Measurements from ENCODE around the gene RNF150.

Gene RNF150

GRCh38 chr4:140888054-140888453 is 245.2 kb downstream of the RNF150 start:
- no peak overlapping the region for H3K9ac ChIP-seq (ENCODE audit: low read length)
- H3K9me3 ChIP-seq (ENCODE audit: control insufficient read depth, low read depth, low read length): no peaks in the 10 kb centered on the region
- H3K4me1 ChIP-seq (ENCODE audit: control insufficient read depth, low read depth, low read length): no peaks in the 10 kb centered on the region
- no peaks in the 10 kb centered on the region for H3K36me3 ChIP-seq (ENCODE audit: control insufficient read depth, low read depth, low read length)
- H3K4me3 ChIP-seq (ENCODE audit: low read length): no peak overlapping the region
- H3K27ac ChIP-seq (ENCODE audit: low read length): no peak overlapping the region
- H3K27me3 ChIP-seq (ENCODE audit: control insufficient read depth, insufficient read depth, low read length): no peaks in the 10 kb centered on the region

DNA sequence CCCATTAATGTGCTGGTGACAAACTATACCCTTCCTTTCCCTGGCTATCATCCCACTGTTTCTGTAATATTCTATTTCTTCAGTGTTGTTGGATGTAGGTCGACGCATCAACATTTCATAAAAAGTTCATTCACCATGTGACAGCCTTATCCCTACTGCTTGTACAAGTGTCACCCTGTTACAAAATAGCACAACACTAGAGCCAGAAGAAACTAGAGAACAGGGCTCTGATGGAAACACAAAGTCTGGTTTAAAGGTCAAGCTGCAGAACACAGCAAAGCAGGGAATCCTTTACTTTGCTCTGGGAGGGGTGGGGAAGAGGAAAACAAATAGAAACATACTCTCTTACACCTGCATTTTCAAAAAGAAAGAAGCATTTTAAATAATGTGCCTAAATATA is 245.8 kb downstream of the RNF150 start:
- Histone ChIP-seq H3K27ac (ENCODE audit: low read length) (no peak overlapping the region), H3K4me1 (ENCODE audit: control insufficient read depth, low read depth, low read length) (no peaks in the 10 kb centered on the region), H3K9ac (ENCODE audit: low read length) (no peak overlapping the region), H3K9me3 (ENCODE audit: control insufficient read depth, low read depth, low read length) (no peaks in the 10 kb centered on the region), H3K36me3 (ENCODE audit: control insufficient read depth, low read depth, low read length) (no peaks in the 10 kb centered on the region), H3K27me3 (ENCODE audit: control insufficient read depth, insufficient read depth, low read length) (no peaks in the 10 kb centered on the region), H3K4me3 (ENCODE audit: low read length) (no peak overlapping the region)

DNA sequence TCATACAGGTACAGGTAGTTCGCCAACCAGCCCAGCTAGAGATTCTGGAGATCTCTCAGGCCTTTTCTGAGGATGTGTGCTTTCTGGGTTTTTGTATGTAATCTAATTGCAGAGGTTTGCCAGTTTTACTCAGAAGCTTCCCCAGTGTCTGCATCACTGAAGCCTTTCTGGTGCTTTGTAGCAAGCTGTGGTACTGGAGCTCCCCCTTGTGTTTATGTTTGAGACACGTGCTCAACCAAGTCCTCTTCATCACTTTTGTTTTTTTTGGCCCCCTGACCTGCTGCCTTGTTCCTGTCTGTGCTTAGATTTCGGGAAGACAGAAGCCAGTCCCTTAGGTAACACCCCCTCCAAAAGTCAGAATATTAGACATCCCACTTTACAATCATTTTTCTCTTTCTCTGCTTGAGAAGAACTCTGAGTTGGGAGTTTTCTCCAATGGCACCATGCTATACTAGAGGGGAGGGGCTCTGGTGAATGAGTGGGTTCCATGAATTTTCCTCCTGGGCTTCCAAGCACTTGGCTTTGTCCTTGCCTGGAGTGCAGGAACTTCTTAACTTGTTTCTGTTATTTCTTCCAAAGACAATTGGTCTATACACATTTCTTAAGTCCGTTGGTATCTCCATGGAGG is 248.7 kb downstream of the RNF150 start:
- H3K4me1 ChIP-seq (ENCODE audit: control insufficient read depth, low read depth, low read length): no peaks in the 10 kb centered on the region
- no peak overlapping the region for H3K9ac ChIP-seq (ENCODE audit: low read length)
- no peak overlapping the region for H3K27ac ChIP-seq (ENCODE audit: low read length)
- no peak overlapping the region for H3K4me3 ChIP-seq (ENCODE audit: low read length)
- H3K9me3 ChIP-seq (ENCODE audit: control insufficient read depth, low read depth, low read length): peaks cover 8% of the 10 kb centered on the region
- H3K36me3 ChIP-seq (ENCODE audit: control insufficient read depth, low read depth, low read length): no peaks in the 10 kb centered on the region
- no peaks in the 10 kb centered on the region for H3K27me3 ChIP-seq (ENCODE audit: control insufficient read depth, insufficient read depth, low read length)

DNA sequence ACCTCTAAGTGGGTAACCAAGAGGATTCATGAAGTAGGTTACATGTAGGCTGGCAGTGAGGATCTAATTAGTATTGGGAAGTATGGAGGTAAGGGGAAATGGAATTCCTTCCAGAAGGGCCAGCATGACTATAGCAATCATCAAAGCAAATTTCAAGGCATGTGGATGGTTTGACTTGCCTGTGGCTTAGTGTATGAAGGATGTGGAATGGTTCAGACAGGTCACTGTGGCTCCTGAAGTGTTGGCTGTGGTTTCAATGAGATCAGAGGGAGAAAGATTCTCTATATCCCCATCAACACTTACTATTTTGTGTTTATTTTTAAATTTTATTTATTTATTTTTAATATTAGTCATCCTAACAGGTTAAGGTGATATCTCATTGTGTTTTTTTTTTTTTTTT is 255.5 kb downstream of the RNF150 start:
- Histone ChIP-seq H3K4me3 (ENCODE audit: low read length) (no peak overlapping the region), H3K27ac (ENCODE audit: low read length) (no peak overlapping the region), H3K4me1 (ENCODE audit: control insufficient read depth, low read depth, low read length) (peaks cover 6% of the 10 kb centered on the region), H3K9me3 (ENCODE audit: control insufficient read depth, low read depth, low read length) (peaks cover 12% of the 10 kb centered on the region), H3K9ac (ENCODE audit: low read length) (no peak overlapping the region), H3K27me3 (ENCODE audit: control insufficient read depth, insufficient read depth, low read length) (no peaks in the 10 kb centered on the region), H3K36me3 (ENCODE audit: control insufficient read depth, low read depth, low read length) (no peaks in the 10 kb centered on the region)

GRCh38 chr4:140876615-140877364 is 256.5 kb downstream of the RNF150 start:
- Histone ChIP-seq H3K27me3 (ENCODE audit: control insufficient read depth, insufficient read depth, low read length) (no peaks in the 10 kb centered on the region), H3K4me3 (ENCODE audit: low read length) (no peak overlapping the region), H3K9ac (ENCODE audit: low read length) (no peak overlapping the region), H3K4me1 (ENCODE audit: control insufficient read depth, low read depth, low read length) (peaks cover 6% of the 10 kb centered on the region), H3K27ac (ENCODE audit: low read length) (no peak overlapping the region), H3K9me3 (ENCODE audit: control insufficient read depth, low read depth, low read length) (peaks cover 12% of the 10 kb centered on the region), H3K36me3 (ENCODE audit: control insufficient read depth, low read depth, low read length) (no peaks in the 10 kb centered on the region)

DNA sequence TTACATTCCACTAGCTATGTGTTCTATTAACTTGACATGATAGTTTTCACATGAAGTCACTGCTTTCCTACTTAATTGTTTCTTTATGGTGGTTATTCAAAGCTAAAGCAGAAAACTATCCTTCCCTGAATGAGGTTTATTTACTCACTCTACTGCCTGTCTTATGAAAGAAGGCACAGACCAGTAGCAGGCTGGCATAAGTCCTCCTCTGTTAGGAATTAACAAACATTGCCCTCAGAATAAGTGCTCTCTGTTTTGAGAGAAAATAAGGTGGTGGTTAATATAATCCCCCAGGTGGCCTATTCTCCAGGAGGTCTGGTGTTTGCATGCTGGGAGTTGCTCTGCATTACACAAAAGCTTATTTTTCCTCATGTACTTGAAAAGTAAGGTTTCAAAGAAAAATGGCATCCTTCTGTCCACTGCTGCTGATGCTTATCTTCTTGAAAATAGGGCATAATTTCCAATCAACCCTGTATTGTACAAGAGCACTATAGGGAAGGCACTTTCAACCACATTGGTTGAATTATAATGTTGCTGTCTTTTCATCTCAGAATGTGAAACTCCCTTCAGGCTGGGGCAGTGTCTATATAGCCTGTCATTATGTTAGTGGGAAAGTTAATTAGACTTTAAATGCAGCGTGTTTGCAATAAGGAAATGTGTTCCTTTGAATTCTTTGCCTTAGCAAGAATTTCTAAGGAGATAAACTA is 257.4 kb downstream of the RNF150 start:
- H3K27me3 ChIP-seq (ENCODE audit: control insufficient read depth, insufficient read depth, low read length): no peaks in the 10 kb centered on the region
- H3K27ac ChIP-seq (ENCODE audit: low read length): no peak overlapping the region
- H3K9ac ChIP-seq (ENCODE audit: low read length): no peak overlapping the region
- H3K4me3 ChIP-seq (ENCODE audit: low read length): no peak overlapping the region
- peaks cover 12% of the 10 kb centered on the region for H3K9me3 ChIP-seq (ENCODE audit: control insufficient read depth, low read depth, low read length)
- peaks cover 6% of the 10 kb centered on the region for H3K4me1 ChIP-seq (ENCODE audit: control insufficient read depth, low read depth, low read length)
- H3K36me3 ChIP-seq (ENCODE audit: control insufficient read depth, low read depth, low read length): no peaks in the 10 kb centered on the region

- H3K9ac ChIP-seq (ENCODE audit: low read length): no peak overlapping the region
- peaks cover 4% of the 10 kb centered on the region for H3K9me3 ChIP-seq (ENCODE audit: control insufficient read depth, low read depth, low read length)
- peaks cover 6% of the 10 kb centered on the region for H3K4me1 ChIP-seq (ENCODE audit: control insufficient read depth, low read depth, low read length)
- H3K4me3 ChIP-seq (ENCODE audit: low read length): no peak overlapping the region
- no peaks in the 10 kb centered on the region for H3K27me3 ChIP-seq (ENCODE audit: control insufficient read depth, insufficient read depth, low read length)
- no peaks in the 10 kb centered on the region for H3K36me3 ChIP-seq (ENCODE audit: control insufficient read depth, low read depth, low read length)
- H3K27ac ChIP-seq (ENCODE audit: low read length): no peak overlapping the region
Measured at GRCh38 chr4:140874056-140874455, 259.2 kb downstream of the RNF150 start.

DNA sequence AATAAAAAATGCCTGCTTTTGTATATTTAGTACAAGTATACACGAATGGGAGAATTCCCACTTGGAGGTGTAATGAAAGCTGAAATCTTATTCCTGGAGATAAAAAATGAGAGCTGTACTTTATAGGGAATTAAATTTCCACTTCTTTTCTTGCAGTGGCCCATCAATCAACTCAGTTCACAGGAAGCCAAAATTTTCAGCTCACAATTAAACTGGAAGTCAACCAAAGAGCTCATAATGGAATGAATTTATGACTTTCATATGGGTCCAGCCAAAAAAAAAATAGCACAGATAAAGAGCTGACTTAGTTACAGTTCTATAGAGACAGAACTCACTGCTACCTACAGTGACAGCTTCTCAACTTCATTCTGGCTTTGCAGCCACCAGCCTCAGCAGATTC is 261.9 kb downstream of the RNF150 start:
- Histone ChIP-seq H3K4me1 (ENCODE audit: control insufficient read depth, low read depth, low read length) (peaks cover 6% of the 10 kb centered on the region), H3K4me3 (ENCODE audit: low read length) (no peak overlapping the region), H3K36me3 (ENCODE audit: control insufficient read depth, low read depth, low read length) (no peaks in the 10 kb centered on the region), H3K27me3 (ENCODE audit: control insufficient read depth, insufficient read depth, low read length) (no peaks in the 10 kb centered on the region), H3K9ac (ENCODE audit: low read length) (no peak overlapping the region), H3K9me3 (ENCODE audit: control insufficient read depth, low read depth, low read length) (no peaks in the 10 kb centered on the region), H3K27ac (ENCODE audit: low read length) (no peak overlapping the region)

GRCh38 chr4:140870427-140870826 is 262.8 kb downstream of the RNF150 start:
- Histone ChIP-seq H3K27ac (ENCODE audit: low read length) (no peak overlapping the region), H3K36me3 (ENCODE audit: control insufficient read depth, low read depth, low read length) (no peaks in the 10 kb centered on the region), H3K27me3 (ENCODE audit: control insufficient read depth, insufficient read depth, low read length) (no peaks in the 10 kb centered on the region), H3K4me1 (ENCODE audit: control insufficient read depth, low read depth, low read length) (no peaks in the 10 kb centered on the region), H3K9me3 (ENCODE audit: control insufficient read depth, low read depth, low read length) (no peaks in the 10 kb centered on the region), H3K9ac (ENCODE audit: low read length) (no peak overlapping the region), H3K4me3 (ENCODE audit: low read length) (no peak overlapping the region)

DNA sequence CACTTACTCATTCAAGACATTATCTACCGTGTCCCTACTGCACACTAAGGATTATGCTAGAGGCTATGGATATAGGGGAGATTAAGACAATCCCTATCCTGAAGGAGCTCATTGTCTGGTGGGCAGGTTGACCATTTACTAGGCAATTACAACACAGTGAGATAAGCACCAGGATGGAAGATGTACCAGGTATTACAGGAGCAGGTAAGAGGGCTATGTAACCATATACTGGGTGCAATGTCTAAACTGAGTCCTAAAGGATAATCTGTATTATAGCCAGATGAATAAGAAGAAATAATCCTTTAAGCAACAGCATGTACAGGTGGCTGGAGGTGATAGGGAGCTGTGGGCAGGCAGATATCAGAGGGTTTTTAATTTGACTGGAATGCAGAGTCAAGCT is 263.8 kb downstream of the RNF150 start:
- Histone ChIP-seq H3K9ac (ENCODE audit: low read length) (no peak overlapping the region), H3K9me3 (ENCODE audit: control insufficient read depth, low read depth, low read length) (no peaks in the 10 kb centered on the region), H3K4me3 (ENCODE audit: low read length) (no peak overlapping the region), H3K27me3 (ENCODE audit: control insufficient read depth, insufficient read depth, low read length) (no peaks in the 10 kb centered on the region), H3K27ac (ENCODE audit: low read length) (no peak overlapping the region), H3K36me3 (ENCODE audit: control insufficient read depth, low read depth, low read length) (no peaks in the 10 kb centered on the region), H3K4me1 (ENCODE audit: control insufficient read depth, low read depth, low read length) (no peaks in the 10 kb centered on the region)

GRCh38 chr4:140867356-140867755 is 265.9 kb downstream of the RNF150 start:
- H3K9ac ChIP-seq (ENCODE audit: low read length): no peak overlapping the region
- no peaks in the 10 kb centered on the region for H3K9me3 ChIP-seq (ENCODE audit: control insufficient read depth, low read depth, low read length)
- H3K36me3 ChIP-seq (ENCODE audit: control insufficient read depth, low read depth, low read length): no peaks in the 10 kb centered on the region
- H3K4me3 ChIP-seq (ENCODE audit: low read length): no peak overlapping the region
- H3K27me3 ChIP-seq (ENCODE audit: control insufficient read depth, insufficient read depth, low read length): no peaks in the 10 kb centered on the region
- no peaks in the 10 kb centered on the region for H3K4me1 ChIP-seq (ENCODE audit: control insufficient read depth, low read depth, low read length)
- no peak overlapping the region for H3K27ac ChIP-seq (ENCODE audit: low read length)
